Prostate gland (tissue), 2 donors: Measurements from ENCODE around the gene UCHL5.
"Not testable (repeated sequence)": the region's sequence is repeated elsewhere in the genome, so short reads cannot be mapped to it uniquely, and the experiment has no call there.

Experiments used
- CTCF ChIP-seq, 4 experiments: fragments of 200-600 bp in 2 of 4; fragments of 450-650 bp in 2 of 4; sonication (generic) in 2 of 4; IDR thresholded peaks; 1 replicate in 3 of 4; 2 replicates in 1 of 4; pipeline ENCODE4 v1.5.1; 2016 to 2019; ENCODE audit warnings: antibody characterized with exemption in 4 of 4, mild to moderate bottlenecking in 2 of 4, moderate library complexity in 2 of 4
- POLR2A ChIP-seq: fragments of 450-650 bp; IDR thresholded peaks from one replicate; pipeline ENCODE4 v1.6.1; 2016; ENCODE audit warnings: antibody characterized with exemption, mild to moderate bottlenecking

- TF ChIP-seq POLR2A; CTCF (IDR thresholded peaks at IDR 0.05): not testable (repeated sequence)
Measured at GRCh38 chr1:192980334-192980733, 78.8 kb downstream of the UCHL5 start.
